ENCODE measurements around the gene KCTD6. TPM values are rescaled to one million over a fixed set of nuclear protein-coding genes. Genes with fewer than 3 reads are reported as not detected.

Gene KCTD6
- total RNA-seq, 1 donor from 2014 or later = 11.9 TPM

DNA sequence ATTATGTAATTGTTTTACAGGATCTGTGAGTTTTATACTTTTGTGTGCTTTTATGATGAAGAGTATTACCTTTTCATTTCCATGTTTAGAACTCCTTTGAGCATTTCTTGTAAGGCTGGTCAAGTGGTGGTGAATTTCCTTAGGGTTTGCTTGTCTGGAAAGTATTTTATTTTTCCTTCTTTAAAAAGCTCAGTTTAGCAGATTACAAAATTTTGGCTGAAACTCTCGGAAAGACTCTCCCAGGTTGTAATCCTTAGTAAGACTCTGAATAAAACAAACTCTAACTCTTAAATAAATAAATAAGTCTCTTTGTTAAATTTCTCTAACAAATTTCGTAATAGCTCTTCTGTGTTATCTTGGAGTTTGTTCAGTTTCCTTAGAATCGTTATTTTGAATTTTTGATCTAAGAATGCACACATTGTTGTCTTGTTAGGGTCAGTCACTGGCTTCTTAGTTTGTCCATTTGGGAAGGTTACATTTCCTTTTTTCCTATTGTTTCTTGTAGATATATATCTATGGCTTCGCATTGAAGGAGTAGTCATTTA lies 59.8 kb downstream of the KCTD6 start:
- Mint-ChIP-seq H3K27ac (ENCODE audit: unreplicated experiment) (no peak overlapping the region), H3K9me3 (ENCODE audit: unreplicated experiment) (peaks cover 5% of the 10 kb centered on the region), H3K27me3 (ENCODE audit: unreplicated experiment) (peaks cover 3% of the 10 kb centered on the region), H3K36me3 (ENCODE audit: low read depth, unreplicated experiment) (peaks cover 4% of the 10 kb centered on the region), H3K4me3 (ENCODE audit: unreplicated experiment) (peak overlapping the region; percentile 82), H3K4me1 (ENCODE audit: unreplicated experiment) (peaks cover 9% of the 10 kb centered on the region)
- TF ChIP-seq, protein P1, sequence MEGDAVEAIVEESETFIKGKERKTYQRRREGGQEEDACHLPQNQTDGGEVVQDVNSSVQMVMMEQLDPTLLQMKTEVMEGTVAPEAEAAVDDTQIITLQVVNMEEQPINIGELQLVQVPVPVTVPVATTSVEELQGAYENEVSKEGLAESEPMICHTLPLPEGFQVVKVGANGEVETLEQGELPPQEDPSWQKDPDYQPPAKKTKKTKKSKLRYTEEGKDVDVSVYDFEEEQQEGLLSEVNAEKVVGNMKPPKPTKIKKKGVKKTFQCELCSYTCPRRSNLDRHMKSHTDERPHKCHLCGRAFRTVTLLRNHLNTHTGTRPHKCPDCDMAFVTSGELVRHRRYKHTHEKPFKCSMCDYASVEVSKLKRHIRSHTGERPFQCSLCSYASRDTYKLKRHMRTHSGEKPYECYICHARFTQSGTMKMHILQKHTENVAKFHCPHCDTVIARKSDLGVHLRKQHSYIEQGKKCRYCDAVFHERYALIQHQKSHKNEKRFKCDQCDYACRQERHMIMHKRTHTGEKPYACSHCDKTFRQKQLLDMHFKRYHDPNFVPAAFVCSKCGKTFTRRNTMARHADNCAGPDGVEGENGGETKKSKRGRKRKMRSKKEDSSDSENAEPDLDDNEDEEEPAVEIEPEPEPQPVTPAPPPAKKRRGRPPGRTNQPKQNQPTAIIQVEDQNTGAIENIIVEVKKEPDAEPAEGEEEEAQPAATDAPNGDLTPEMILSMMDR (IDR thresholded peaks at IDR 0.05; ENCODE audit: unreplicated experiment) = no peak
- DNase-seq (ENCODE audit: low spot score) = no peak

Other genes starting within 250 kb of the KCTD6 start
- 15.2 TPM for gene RPP14, start 185.9 kb upstream of the KCTD6 start, total RNA-seq (ENCODE audit: unreplicated experiment)
- gene HTD2, start 185.6 kb upstream of the KCTD6 start, total RNA-seq (ENCODE audit: unreplicated experiment) = 8.4 TPM
- gene PXK, start 159.2 kb upstream of the KCTD6 start, total RNA-seq (ENCODE audit: unreplicated experiment) = 18.8 TPM
- 72.8 TPM for gene PDHB, start 58.3 kb upstream of the KCTD6 start, total RNA-seq (ENCODE audit: unreplicated experiment)
- gene ACOX2, start 45.1 kb downstream of the KCTD6 start, total RNA-seq (ENCODE audit: unreplicated experiment) = 1.1 TPM
- gene FAM107A, start 85.3 kb downstream of the KCTD6 start, total RNA-seq (ENCODE audit: unreplicated experiment) = 0.18 TPM
- not detected for gene FAM3D, start 174.7 kb downstream of the KCTD6 start, total RNA-seq (ENCODE audit: unreplicated experiment)

Measured in endothelial cell (in vitro differentiated cells).